GM12878 (cell line): Measurements from ENCODE around the gene DCBLD1. TPM values are rescaled to one million over a fixed set of nuclear protein-coding genes. Genes with fewer than 3 reads are reported as not detected.

ENCODE experiments used
- ATAC-seq: fragments of 200-7000 bp; cut with Tn5 transposase; 3 replicates; pipeline ENCODE4 v1.9.1; 2020; ENCODE audit warnings: mild to moderate bottlenecking, moderate library complexity
- BruUV-seq: library from RNA; stranded (reverse); fragments of 400-500 nt; replicated peaks from 2 replicates; lab custom pipeline; 2021; lab: Mats Ljungman, UMichigan
- CTCF ChIA-PET: fragments of 300-600 bp; sonication (Branson Sonifier 250); formaldehyde crosslinking; extraction: SDS; loops from one replicate; lab custom pipeline; 2021; ENCODE audit warnings: inconsistent platforms; lab: Yijun Ruan, JAX
- POLR2A ChIA-PET: fragments of 350-600 bp; formaldehyde crosslinking; extraction: SDS; loops from one replicate; lab custom pipeline; 2021; ENCODE audit warnings: inconsistent platforms; lab: Charles Lee
- RAD21 ChIA-PET: fragments of 300-600 bp; sonication (Branson Sonifier 250); formaldehyde crosslinking; loops from one replicate; lab custom pipeline; 2023; ENCODE audit warnings: antibody characterized with exemption; ENCODE audit not compliant: unreplicated experiment; lab: Charles Lee
- SMC1A ChIA-PET: fragments of 300-600 bp; sonication (Branson Sonifier 250); formaldehyde crosslinking; loops from one replicate; lab custom pipeline; 2023; ENCODE audit not compliant: unreplicated experiment, uncharacterized antibody; lab: Charles Lee
- DNase-seq: peaks from one replicate; pipeline ENCODE4 v3.0.0-alpha.2; 2011; ENCODE audit warnings: low read depth, low spot score
- FAIRE-seq: peaks from 3 replicates; lab custom pipeline; 2011; peaks lifted over from hg19 to GRCh38; lab: Jason Lieb, UNC
- H2AFZ ChIP-seq: 2 replicates; pipeline ENCODE4 v1.6.0; 2011; ENCODE audit warnings: low read depth, low read length, control low read depth; ENCODE audit not compliant: control insufficient read depth
- H3K27ac ChIP-seq: 2 replicates; pipeline ENCODE4 v1.5.1; 2011; ENCODE audit warnings: control low read depth; ENCODE audit not compliant: control insufficient read depth, insufficient read depth
- H3K27me3 ChIP-seq, 2 experiments: replicated peaks in 1 of 2; 2 replicates each; pipeline versions ENCODE4 v1.6.0 to v1.6.1; 2011; ENCODE audit warnings: low read length in 1 of 2; ENCODE audit not compliant: control insufficient read depth in 2 of 2, insufficient read depth in 2 of 2
- H3K36me3 ChIP-seq, 2 experiments: 2 replicates each; pipeline ENCODE4 v1.5.1; 2011; ENCODE audit warnings: low read length in 1 of 2; ENCODE audit not compliant: control insufficient read depth in 2 of 2, insufficient read depth in 2 of 2
- H3K4me1 ChIP-seq: 2 replicates; pipeline ENCODE4 v1.6.1; 2011; ENCODE audit warnings: mild to moderate bottlenecking, low read length, moderate library complexity, mixed read lengths; ENCODE audit not compliant: control insufficient read depth, insufficient read depth
- H3K4me2 ChIP-seq: 2 replicates; pipeline ENCODE4 v1.6.0; 2011; ENCODE audit warnings: control low read depth; ENCODE audit not compliant: control insufficient read depth, insufficient read depth
- H3K4me3 ChIP-seq: fragments of 200-600 bp; sonication (generic); 2 replicates; pipeline ENCODE4 v1.5.1; 2016
- H3K79me2 ChIP-seq: 2 replicates; pipeline ENCODE4 v1.6.0; 2011; ENCODE audit warnings: low read length; ENCODE audit not compliant: control insufficient read depth, insufficient read depth
- H3K9ac ChIP-seq: 2 replicates; pipeline ENCODE4 v1.8.0; 2011; ENCODE audit warnings: low read length, control low read depth, mixed read lengths; ENCODE audit not compliant: control insufficient read depth, insufficient read depth
- H3K9me3 ChIP-seq: replicated peaks from 3 replicates; pipeline ENCODE4 v1.5.1; 2011; ENCODE audit warnings: mild to moderate bottlenecking, low read length; ENCODE audit not compliant: control insufficient read depth, insufficient read depth
- H4K20me1 ChIP-seq: 2 replicates; pipeline ENCODE4 v1.6.0; 2011; ENCODE audit not compliant: control insufficient read depth, insufficient read depth
- BMI1 ChIP-seq: fragments of 450-650 bp; IDR thresholded peaks from 2 replicates; pipeline ENCODE4 v1.6.1; 2016; ENCODE audit warnings: mild to moderate bottlenecking, moderate library complexity, borderline replicate concordance
- ETV6 ChIP-seq, 2 experiments: fragments of 450-650 bp in 1 of 2; IDR thresholded peaks in 1 of 2; conservative IDR thresholded peaks in 1 of 2; 2 replicates each; pipeline ENCODE4 v1.6.1; 2014; ENCODE audit warnings: antibody characterized with exemption in 1 of 2, borderline replicate concordance in 1 of 2, low read depth in 1 of 2, mild to moderate bottlenecking in 1 of 2, moderate library complexity in 1 of 2
- MXI1 ChIP-seq: fragments of 150-350 bp; IDR thresholded peaks from 2 replicates; pipeline ENCODE4 v1.6.1; 2011; ENCODE audit warnings: low read depth, mild to moderate bottlenecking, inconsistent platforms, low read length, improper control_type of control experiment
- SP1 ChIP-seq: IDR thresholded peaks from one replicate; pipeline ENCODE4 v1.6.1; 2011; ENCODE audit warnings: low read depth, low read length
- WGBS: methylation state at CpG from one replicate; pipeline ENCODE4 v1.1.6; 2016; ENCODE audit warnings: low lambda C conversion rate; ENCODE audit not compliant: insufficient replicate concordance, insufficient coverage; ENCODE audit errors: missing lambda C conversion rate; 5-methylcytosine and 5-hydroxymethylcytosine counted together
- in situ Hi-C: fragments of 300-500 bp; cut with MboI; formaldehyde crosslinking; loops from 9 replicates; pipeline ENCODE4 v1.14.3; 2018; ENCODE audit warnings: mixed read lengths
- intact Hi-C: fragments of 100-400 bp; cut with micrococcal nuclease; formaldehyde crosslinking; loops from one replicate; pipeline ENCODE4 v1.14.2; 2022; ENCODE audit not compliant: unreplicated experiment
- polyA plus RNA-seq, 11 experiments: library from polyadenylated mRNA; depleted of rRNA in 4 of 11; unstranded in 6 of 11; stranded (reverse) in 5 of 11; fragments of >200 nt; fragmentation: Nextera tagmentation in 4 of 11; fragmentation: Illumina TruSeq in 1 of 11; extraction: Ambion mirVana in 4 of 11; extraction: Trizol in 1 of 11; gene quantifications; 1 replicate in 1 of 11; 2 replicates in 10 of 11; pipeline versions ENCODE4 v1.2.1 to v1.2.3, GENCODE V29; 2011 to 2016; ENCODE audit warnings: inconsistent platforms in 2 of 11, missing spikeins in 2 of 11, low read depth in 1 of 11
- total RNA-seq, 4 experiments: library from RNA; depleted of rRNA in 3 of 4; stranded (reverse); fragments of >200 nt in 3 of 4; fragmentation: Illumina TruSeq in 1 of 4; extraction: Trizol in 1 of 4; gene quantifications; 2 replicates each; pipeline versions ENCODE4 v1.2.1 to v1.2.3, GENCODE V29; 2013 to 2021
- TF ChIP-seq, protein P1 (sequence below): IDR thresholded peaks from 2 replicates; pipeline ENCODE4 v1.6.1; 2011; ENCODE audit warnings: mild to moderate bottlenecking, low read depth, low read length, moderate library complexity; ENCODE audit not compliant: insufficient replicate concordance

The DCBLD1 gene
- total and polyA plus RNA-seq, 10 of the 15 experiments (the other 5 are each of a cell fraction or from before 2014, with no cell fraction given): 0.92 to 9.2 (median 8.3) TPM

DNA sequence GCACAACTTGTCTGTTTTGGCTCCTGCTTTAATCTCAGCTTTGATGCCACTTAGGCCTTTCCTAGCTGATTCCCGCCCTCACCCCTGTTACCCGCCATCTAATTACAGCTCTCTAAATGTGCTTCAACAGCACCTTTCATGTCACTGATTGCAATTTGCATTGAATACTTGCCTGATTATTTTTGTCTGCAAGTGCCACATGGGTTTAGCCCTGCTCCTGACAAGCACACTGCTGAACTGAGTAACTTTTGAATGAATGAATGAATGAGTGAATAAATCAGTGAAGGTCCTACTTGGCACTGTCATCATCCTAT is 591 bp upstream of the DCBLD1 start:
- peak overlapping the region; percentile 83 for H3K4me2 ChIP-seq
- DNase-seq (no peak), FAIRE-seq (no peak), ATAC-seq (no peak)
- ChIA-PET SMC1A (interaction anchor here (0.7 to 10.4 kb wide), 8 partner anchors 13 to 122 kb away, joined by 3 to 128 read pairs (median 4); partner anchors contain the start of gene GOPC), RAD21 (interaction anchor here (1.0 to 5.0 kb wide), 5 partner anchors 11 to 124 kb away, joined by 3 to 56 read pairs (median 5); partner anchors contain the start of gene GOPC), CTCF (interaction anchor here (1.0 to 12.1 kb wide), 6 partner anchors 12 to 124 kb away, joined by 4 to 223 read pairs (median 36); partner anchors contain the start of gene GOPC), POLR2A (interaction anchor here (1.6 kb wide), 1 partner anchor 128 kb away, joined by 3 read pairs; no protein-coding TSS in a partner anchor)
- H3K36me3 ChIP-seq: no peaks in the 10 kb centered on the region
- TF ChIP-seq ETV6 (conservative IDR thresholded peaks at IDR 0.05 in 1 of 2, IDR thresholded peaks at IDR 0.05 in 1 of 2; ENCODE audit: borderline replicate concordance in 1 of 2, low read depth in 1 of 2): 0 out of 4 replicates have a peak, but pooled peaks of 1 of the 2 experiments have one; percentile 12
- TF ChIP-seq MXI1: no peak
- no peak for TF ChIP-seq SP1
- no peak for TF ChIP-seq BMI1
- TF ChIP-seq, protein P1, sequence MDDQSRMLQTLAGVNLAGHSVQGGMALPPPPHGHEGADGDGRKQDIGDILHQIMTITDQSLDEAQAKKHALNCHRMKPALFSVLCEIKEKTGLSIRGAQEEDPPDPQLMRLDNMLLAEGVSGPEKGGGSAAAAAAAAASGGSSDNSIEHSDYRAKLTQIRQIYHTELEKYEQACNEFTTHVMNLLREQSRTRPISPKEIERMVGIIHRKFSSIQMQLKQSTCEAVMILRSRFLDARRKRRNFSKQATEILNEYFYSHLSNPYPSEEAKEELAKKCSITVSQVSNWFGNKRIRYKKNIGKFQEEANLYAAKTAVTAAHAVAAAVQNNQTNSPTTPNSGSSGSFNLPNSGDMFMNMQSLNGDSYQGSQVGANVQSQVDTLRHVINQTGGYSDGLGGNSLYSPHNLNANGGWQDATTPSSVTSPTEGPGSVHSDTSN: no peak
- intact Hi-C loops (no loop called here), in situ Hi-C loops (no loop called here)
- no peaks in the 10 kb centered on the region for H4K20me1 ChIP-seq
- no peaks in the 10 kb centered on the region; the same call in 2 of the 3 replicates for H3K9me3 ChIP-seq
- BruUV-seq: no TSS peak
- WGBS: 18% methylated on average over 2 of the region's 2 CpGs
- no peaks in the 10 kb centered on the region for H3K27me3 ChIP-seq
- H3K27ac ChIP-seq: no peak overlapping the region
- peaks cover 19% of the 10 kb centered on the region for H3K4me1 ChIP-seq
- H3K79me2 ChIP-seq: peaks cover 6% of the 10 kb centered on the region
- H3K9ac ChIP-seq: no peak overlapping the region
- peak overlapping the region; percentile 69 for H2AFZ ChIP-seq
- H3K4me3 ChIP-seq: peak overlapping the region; percentile 81; the same call in 1 of the 2 replicates
